GM21786 (cell line): ENCODE measurements around the gene SCT.

Experiments used
- ATAC-seq: cut with Tn5 transposase; IDR thresholded peaks from one replicate; pipeline ENCODE4 v1.9.1; 2021; ENCODE audit not compliant: unreplicated experiment

The SCT gene

DNA sequence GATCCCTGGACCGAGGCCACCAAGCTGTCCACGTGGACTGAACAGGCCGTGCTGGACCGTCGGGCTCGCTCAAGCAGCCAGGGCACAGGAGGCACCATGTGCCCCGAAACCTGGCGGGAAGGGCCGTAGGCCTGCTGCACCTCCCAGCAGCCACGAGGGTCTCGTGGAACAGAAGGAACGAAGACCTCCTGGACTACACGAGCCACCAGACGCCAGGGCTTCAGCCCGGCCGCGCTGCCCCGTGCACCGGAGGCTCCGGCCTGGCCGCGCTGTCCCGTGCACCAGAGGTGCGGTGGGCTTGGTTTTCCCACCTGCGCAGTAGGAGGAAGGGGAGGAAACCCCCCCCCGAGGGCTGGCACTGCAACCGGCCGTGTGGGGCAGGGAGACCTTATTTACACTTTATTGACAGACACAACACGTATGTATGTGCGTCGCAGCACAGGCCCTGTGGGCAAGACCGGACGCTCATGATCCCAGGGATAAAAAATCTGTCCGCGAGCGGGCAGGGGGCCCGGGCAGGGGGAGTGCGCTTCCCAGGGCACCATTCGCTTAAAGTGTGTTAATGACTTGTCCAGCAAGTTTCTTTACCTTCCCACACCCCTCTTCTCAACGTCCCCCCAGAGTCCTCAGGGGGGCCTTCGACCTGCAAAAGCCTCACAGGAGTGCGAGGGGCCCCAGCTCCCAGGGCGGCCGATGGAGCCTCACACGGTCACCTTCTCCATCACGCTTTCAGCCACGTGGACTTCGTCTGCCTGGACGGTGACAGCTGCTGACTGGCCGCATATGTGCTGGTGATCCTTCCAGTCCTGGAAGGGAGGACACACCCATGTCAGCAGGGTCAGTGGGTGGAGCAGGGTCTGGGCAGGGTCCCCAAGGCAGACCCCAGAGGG lies 17.1 kb upstream of the SCT start:
- ATAC-seq: no peak

DNA sequence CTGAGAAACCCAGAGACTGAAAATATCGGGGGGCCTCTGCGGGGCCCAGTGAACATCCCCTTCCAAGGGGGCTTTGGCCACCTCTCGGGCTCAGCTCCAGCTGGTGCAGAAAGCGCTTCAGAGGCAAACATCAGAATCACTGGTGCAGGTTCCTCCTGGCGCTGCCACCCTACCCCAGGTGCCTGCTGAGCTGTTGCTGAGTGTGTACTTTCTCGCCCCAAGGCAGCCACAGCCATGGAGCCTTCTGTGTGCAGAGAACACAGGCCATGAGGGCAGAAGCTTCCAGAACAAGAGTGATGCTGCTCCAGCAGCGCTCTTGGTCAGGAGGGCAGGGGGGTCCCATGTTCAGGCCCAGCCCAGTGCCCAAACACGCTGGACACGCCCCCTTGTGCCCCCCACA lies 16.4 kb upstream of the SCT start:
- no peak for ATAC-seq

DNA sequence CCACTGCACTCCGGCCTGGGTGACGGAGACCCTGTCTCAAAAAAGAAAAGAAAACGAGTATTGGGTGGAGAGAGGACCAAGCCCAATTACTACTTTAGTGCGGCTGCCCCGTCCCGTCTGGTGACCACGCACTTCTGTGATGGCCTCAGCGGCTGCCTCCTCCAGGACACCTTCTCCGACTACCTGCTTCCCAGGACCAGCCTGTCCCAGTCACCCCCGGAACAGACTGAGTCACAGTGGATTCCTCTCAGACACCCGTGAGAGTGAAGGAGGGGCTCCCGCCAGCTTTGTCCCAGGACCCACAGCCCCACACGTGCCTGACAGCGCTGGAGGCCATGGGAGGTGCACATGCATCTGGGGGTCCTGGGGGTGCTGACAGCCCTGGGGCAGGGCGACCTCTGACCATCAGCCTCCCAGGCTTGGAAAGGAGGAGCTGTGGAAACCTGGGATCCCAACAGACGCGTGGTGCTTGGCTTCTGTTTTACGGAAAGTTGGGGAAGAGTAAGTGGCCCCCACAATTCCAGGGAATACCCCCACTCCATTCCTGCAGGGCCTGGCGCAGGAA lies 14.9 kb upstream of the SCT start:
- no peak for ATAC-seq

DNA sequence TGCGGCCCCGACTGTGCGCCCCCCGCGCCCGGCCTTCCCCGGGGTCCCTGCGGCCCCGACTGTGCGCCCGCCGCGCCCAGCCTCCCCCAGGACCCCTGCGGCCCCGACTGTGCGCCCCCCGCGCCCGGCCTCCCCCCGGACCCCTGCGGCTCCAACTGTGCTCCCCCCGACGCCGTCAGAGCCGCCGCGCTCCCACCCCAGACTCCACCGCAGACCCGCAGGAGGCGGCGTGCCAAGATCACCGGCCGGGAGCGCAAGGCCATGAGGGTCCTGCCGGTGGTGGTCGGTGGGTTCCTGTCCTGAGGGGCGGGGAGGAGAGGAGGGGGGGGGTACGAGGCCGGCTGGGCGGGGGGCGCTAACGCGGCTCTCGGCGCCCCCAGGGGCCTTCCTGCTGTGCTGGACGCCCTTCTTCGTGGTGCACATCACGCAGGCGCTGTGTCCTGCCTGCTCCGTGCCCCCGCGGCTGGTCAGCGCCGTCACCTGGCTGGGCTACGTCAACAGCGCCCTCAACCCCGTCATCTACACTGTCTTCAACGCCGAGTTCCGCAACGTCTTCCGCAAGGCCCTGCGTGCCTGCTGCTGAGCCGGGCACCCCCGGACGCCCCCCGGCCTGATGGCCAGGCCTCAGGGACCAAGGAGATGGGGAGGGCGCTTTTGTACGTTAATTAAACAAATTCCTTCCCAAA lies 13.2 kb upstream of the SCT start:
- no peak for ATAC-seq

DNA sequence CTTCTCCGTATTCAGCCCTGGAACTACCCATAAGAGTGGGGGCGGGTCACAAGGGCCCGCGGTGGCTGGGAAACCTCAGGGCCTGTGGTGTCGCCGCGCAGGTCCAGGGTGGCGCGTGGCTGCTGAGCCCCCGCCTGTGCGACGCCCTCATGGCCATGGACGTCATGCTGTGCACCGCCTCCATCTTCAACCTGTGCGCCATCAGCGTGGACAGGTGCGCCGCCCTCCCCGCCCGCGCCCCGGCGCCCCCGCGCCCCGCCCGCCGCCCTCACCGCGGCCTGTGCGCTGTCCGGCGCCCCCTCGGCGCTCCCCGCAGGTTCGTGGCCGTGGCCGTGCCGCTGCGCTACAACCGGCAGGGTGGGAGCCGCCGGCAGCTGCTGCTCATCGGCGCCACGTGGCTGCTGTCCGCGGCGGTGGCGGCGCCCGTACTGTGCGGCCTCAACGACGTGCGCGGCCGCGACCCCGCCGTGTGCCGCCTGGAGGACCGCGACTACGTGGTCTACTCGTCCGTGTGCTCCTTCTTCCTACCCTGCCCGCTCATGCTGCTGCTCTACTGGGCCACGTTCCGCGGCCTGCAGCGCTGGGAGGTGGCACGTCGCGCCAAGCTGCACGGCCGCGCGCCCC lies 12.5 kb upstream of the SCT start:
- ATAC-seq: no peak

DNA sequence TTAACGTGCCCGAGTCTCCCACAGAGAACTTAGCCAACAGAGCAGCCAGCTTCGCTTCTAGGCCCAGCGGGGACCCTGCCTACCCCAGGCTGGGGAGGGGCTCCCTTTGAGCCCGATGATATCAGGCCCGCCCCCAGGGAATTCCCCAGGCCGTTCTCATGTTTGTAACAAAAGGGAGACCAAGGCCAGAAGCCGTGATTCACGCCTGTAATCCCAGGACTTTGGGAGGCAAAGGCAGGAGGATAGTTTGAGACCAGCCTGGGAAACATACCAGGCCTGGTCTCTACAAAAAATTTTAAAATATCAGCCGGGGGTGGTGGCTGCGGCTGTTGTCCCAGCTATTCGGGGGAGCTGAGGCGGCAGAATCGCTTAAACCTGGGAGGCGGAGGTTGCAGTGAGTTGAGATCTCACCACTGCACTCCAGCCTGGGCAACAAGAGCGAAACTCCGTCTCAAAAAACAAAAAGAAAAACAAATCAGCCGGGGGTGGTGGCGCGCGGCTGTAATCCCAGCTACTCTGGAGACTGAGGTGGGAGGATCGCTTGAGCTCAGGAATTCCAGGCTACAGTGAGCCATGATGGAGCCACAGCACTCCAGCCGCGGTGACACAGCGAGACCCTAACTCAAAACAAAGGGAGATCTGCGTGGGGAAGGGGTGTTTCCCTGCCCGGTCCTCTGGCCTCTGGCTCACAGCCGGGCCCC lies 11.8 kb upstream of the SCT start:
- no peak for ATAC-seq

DNA sequence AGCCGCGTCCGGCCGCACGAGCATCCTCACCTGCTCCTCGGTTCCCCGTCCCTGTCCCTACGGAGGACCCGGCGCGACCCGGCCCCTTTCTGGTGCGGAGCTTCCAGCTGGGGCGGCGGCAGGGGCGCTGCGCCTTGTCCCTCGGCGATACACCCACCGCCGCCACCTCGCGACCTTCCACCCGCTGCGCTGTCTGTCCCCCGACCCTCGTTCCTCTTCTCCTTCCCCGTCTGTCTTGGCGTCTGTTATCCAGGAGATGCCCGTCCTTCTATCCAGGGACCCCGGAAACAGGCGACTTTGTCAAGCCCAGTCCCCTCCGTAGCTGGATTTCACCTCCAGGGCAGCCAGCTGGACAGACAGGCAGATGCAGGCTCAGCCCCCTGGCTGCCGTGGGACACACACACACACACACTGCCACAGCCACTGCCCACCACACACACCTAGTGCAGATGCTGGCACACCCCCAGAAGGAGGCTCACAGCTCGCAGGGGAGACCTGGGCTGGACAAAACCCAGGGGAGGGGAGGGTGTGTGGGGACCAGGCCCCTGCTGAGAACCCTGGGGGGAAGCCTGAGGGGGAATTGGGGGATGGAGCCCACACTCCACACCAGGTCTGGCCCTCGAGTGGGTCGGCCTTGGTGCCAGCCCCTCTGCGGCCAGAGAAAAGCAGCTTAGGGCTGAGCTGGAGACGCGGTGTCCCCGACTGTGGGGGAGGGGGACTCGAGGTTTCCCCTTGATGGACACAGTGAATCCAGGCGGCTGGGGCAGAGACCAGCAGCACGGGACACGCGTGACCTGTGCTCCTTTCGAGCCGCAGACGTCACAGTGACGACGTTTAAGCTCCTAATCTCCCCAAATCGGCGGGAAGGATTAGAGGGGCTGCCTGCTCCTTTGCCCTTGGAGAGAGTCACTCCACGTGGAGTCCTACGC lies 10.9 kb upstream of the SCT start:
- ATAC-seq: no peak

DNA sequence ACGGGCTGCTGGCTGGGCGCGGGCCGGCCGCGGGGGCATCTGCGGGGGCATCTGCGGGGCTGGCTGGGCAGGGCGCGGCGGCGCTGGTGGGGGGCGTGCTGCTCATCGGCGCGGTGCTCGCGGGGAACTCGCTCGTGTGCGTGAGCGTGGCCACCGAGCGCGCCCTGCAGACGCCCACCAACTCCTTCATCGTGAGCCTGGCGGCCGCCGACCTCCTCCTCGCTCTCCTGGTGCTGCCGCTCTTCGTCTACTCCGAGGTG lies 10.3 kb upstream of the SCT start:
- ATAC-seq: no peak

DNA sequence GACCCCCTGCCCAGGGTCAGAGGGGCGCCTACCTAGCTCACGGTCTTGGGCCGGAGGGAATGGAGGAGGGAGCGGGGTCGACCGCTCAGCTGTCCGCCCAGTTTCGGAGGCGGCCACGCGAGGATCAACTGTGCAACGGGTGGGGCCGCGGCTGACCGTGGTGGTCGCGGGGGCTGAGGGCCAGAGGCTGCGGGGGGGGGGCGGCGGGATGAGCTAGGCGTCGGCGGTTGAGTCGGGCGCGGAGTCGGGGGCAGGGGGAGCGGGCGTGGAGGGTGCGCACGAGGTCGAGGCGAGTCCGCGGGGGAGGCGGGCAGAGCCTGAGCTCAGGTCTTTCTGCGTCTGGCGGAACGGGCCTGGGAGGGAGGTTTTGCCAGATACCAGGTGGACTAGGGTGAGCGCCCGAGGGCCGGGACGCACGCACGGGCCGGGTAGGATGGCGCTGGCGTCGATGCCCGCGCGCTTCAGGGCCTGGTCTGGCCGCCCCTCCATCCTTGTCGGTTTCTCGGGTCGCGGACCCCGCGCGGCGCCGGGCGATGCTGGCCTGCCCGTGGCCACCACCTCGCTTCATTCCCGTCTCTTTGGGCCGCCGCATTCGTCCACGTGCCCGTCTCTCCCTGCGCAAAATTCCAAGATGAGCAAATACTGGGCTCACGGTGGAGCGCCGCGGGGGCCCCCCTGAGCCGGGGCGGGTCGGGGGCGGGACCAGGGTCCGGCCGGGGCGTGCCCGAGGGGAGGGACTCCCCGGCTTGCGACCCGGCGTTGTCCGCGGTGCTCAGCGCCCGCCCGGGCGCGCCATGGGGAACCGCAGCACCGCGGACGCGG lies 9.7 kb upstream of the SCT start, which contains the start of gene DRD4:
Gene DRD4 (plus strand): TSS at position 759 of the 822 bp plus-strand sequence. CDS start 36 bp downstream, at position 795.
- no peak for ATAC-seq

DNA sequence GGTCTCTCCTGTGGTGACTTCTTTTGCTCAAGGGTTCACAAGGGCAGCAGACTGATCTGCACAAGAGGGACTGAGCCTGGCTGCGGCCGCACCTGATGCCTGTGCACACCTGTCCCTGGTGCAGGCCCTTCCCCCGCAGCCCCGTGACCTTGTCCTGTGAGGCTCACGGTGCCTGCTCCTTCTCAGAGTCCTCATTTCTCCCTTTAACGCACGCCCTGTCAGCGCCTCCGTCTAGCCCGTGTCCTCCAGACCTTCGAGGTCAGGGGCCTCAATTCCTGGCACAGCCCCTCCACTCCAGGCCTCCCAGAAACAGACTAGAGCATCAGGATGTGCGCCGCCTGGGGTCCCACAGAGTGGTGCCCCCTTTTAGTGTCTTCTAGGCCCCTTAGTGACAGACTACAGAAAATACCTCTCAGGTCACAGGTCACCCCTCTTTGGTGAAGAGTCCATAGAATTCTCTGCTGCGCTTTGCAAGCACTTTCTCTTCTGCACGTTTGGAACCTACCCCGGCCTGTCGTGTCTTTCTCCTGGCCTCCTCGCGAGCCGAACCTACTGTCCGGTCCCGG lies 9.0 kb upstream of the SCT start:
- ATAC-seq: no peak

DNA sequence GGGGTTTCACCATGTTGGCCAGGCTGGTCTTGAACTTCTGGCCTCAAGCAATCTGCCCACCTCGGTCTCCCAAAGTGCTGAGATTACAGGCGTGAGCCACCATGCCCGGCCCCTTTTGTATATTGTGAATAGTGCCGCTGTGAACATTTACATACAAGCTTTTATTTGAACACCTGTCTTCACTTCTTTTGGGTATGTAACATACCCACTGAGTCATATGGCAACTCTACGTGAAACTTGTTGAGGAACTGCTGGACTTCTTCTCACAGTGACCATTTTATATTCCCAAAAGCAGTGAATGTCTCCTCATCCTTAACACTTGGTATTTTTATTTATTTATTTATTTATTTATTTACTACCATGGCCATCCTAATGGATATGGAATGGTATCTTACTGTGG lies 3.9 kb upstream of the SCT start:
- ATAC-seq: no peak

DNA sequence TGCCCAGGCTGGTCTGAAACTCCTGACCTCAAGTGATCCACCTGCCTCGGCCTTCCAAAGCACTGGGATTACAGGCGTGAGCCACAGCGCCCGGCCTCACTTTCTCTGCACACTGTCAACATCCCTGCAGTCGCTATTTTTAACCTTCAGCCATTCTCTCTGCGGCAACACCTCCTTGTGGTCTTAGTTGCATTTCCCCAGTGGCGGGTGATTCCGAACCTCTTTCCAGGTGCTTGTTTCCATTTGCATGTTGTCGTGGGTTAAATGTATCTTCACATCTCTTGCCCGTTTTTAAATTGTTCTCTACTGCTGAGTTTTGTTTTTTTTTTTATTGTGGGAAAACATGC lies 2.2 kb upstream of the SCT start:
- ATAC-seq: no peak

DNA sequence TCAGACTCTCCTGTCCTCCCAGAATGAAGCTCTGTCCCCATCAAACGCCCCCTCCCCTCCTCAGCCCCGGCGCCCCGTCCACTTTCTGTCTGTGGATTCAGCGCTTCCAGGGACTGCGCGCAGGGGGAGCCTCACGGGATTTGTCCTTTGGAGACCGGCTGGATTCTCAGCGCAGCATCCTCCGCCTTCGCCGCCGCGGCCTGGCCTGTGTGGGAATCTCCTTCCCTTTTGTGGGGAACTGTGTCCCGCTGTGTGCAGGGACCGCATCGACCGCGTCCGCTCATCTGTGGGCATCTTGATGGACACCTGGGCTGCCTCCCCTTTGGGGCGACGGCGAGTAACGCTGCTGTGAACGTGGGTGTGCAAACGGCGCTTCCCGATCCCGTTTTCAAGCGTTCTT lies 1.1 kb upstream of the SCT start:
- ATAC-seq: no peak

DNA sequence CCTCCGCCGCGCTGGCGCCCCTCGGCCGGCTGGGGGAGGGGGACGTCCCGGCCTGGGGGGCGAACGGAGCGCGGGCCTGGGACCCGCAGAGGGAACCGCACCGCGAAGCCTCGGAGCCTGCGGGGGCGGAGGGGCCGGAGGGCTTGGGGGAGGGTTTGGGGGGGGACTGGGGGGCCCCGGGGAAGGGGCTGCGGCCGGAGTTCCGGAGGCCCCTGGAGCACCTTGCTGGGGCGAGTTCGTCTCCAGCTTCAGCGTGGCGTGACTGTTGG lies 261 bp upstream of the SCT start:
- ATAC-seq: no peak

DNA sequence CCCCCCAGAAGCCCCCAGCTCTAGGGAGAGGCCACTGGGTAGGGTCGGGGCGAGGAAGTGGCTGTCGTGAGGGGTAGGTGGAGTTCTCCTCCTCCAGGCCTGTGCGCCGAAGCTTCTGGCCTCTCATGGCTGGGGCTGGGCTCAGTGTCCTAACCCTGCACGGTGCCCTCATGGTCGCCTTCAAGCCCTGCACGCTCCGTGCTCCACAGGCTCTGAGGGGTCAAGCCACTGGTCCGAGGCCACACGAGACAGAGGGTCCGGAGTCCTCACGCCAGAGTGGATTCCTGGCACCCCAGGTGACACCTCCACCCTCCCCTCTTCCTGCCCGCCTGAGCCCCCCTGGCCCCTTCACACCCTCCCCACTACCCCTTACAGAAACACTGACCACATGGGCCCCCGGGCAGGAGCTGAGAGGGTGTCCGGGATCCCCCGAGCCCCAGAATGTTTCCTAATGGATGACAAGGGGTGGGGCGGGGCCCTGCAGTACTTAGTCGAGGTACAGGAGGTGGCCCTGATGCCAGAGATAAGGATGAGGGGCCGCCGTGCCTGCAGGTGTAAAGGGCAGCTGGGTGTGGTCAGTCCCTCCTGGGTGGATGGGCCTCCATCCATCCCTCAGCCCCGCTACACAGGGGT lies 1.2 kb downstream of the SCT start:
- ATAC-seq: no peak

DNA sequence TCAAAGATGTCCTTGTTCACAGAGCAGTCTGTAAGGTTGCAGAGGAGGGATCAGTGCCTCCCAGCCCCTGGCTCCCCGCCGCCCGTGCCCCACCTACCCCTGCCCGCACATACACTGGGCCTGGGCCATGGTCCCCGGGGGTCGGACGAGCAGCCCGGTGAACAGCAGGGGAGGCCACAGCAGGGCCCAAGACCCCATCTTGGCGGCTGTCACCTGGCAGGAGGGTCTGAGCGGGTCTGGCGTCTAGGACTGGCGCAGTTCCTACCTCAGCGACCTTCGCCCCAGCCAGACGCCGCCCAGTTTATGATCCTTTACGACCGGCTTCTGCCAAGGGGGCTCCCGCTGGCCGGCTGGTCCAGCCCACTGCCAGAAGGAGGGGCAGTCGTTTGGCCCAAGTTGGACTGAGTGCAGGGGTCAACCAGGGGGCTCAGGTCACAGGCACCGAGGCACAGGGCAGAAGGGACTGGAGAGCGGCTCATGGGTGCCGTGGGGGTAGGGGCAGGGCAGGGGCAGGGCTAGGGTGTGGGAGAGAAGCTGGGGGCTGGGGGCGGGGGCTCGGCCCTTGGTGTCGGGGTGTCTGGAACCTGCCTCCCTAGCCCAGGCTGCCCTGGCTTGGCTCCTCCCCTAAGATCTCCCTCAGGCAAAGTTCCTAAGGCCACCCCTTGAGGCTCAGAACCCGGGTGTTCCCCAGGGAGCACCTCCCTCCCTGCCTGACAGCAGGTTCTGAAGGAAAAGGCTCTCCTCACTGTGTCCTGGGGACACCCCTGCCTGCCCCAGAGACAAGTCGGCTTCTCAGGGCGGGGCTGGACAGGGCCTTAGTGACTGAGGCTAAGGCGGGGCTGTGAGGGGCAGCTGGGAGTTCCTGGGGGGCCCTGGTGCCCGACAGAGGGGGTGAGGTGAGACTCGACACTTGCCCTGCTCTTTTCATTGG lies 2.0 kb downstream of the SCT start, which contains the start of gene CDHR5:
Gene CDHR5 (minus strand): TSS at position 251 of the 931 bp plus-strand sequence. CDS start 53 bp downstream, at position 198.
- ATAC-seq: no peak

DNA sequence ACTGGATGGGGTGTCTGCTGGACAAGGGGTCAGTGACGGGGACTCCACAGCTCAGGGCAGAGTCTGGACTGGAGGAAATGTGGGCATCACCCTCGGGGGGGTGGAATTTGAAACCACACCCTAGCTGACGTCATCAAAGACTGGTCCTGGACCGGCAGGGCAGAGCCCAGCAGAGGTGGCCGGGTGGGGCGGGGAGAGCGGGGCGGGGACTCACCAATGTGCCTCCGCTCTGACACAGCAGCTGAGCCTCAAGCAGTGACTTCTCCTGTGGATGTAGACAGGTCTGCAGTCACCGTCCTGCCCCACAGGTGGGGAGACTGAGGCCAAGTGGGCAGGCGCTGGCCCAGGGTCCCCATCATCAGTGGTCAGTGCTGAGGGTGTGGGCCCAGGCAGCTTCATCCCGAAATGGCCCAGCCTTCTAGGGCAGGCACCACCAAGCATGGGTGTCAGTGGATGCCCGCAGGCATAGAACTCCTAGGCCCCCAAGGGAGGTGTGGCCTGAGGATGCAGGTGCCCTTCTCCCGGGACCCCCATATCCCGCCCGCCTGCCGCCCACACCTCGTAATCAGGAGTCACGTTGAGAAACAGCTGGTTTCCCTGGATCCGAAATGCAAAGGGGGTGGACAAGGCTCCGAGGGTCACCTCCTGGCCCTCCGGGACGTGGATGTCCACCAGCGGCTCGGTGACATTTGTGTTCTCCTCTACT lies 2.8 kb downstream of the SCT start:
- ATAC-seq: no peak
